Head of caudate nucleus (tissue), 42 donors: ENCODE results near the gene RPRML.
"Not testable (repeated sequence)": the region's sequence is repeated elsewhere in the genome, so short reads cannot be mapped to it uniquely, and the experiment has no call there.

Experiments used
- DNase-seq, 42 donors: peaks; one replicate each; pipeline versions ENCODE4 v3.0.0 to v3.0.0-alpha.2; 2020 to 2021; ENCODE audit warnings: mixed read lengths in 7 of 42
- intact Hi-C: fragments of 100-400 bp; cut with DNase I; formaldehyde crosslinking; loops from one replicate; pipeline ENCODE4 v1.15.0; 2022

The RPRML gene

GRCh38 chr17:46977750-46978488 lies 1.1 kb downstream of the RPRML start:
- intact Hi-C loops = no loop called here

DNA sequence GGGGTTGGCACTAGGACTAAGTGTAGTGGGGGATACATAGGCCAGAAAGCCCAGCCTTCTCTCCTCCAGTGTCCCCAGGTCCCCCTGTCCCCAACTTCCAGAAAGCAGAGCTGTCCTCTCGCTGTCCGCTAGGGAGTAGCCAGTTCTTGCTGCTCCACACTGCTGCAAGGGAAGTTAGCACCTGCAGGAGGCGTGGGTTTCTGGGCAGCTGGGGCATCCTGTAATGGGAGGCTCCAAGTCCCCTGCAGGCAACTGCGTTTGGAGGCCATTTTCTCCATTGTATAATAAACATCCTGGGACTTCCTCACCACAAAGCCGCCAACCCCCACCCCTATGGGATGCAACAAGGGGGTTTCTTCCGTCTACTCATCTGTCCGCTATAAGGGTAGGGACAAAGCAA lies 1.7 kb downstream of the RPRML start:
- intact Hi-C loops = no loop called here
- peak in 4 of 42 donors; percentile 10 to 51 (median 37) for DNase-seq

More at GRCh38 chr17:46977750-46978488, 1.1 kb downstream of the RPRML start:
- peak in 8 of 42 donors; percentile 9 to 63 (median 46) for DNase-seq

- peak in 3 of 42 donors; percentile 24 to 69 (median 44) for DNase-seq
- intact Hi-C loops = no loop called here
These were observed 2.3 kb downstream of the RPRML start for GRCh38 chr17:46976626-46977270.

DNA sequence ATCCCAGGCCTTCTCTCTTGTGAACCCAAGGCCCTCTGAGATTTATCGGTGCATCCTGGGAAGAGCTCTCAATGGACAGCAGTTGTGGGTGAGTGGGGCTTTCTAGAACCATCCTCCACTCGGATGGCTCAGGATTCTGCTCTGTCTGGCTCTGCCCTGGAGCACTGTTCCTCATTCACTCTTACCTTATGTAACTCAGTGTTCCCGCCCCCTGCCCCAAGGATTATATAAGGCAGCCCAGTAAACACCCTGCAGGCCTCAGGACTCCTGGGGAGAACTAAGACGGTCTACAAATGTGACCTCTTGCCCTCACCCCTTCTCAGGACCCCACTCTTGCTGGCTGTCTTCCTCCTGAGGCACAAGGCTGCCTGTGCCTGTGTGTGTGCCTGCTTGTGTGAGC lies 3.8 kb downstream of the RPRML start:
- intact Hi-C loops = no loop called here

DNA sequence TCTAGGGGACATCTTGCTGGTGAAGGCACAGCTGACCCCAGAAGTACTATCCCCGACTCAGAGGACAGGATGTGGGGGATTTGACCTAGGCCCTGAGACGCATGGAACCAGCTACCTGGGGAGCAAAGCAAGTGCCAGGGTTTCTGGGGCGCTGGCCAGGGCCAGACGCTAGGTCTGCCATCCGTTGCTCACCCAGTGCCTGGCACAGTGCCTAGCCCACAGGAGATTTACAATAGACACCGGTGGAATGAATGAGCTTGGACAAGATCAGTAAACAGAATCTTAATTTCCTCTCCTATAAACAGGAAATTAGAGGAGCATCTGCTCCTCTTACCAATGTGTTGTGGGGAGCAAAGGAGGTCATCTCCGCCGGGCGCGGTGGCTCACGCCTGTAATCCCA lies 5.0 kb downstream of the RPRML start:
- no peak for DNase-seq
- intact Hi-C loops = no loop called here

More for the DNA sequence above, 3.8 kb downstream of the RPRML start:
- peak in 18 of 42 donors; percentile 34 to 74 (median 57) for DNase-seq

DNA sequence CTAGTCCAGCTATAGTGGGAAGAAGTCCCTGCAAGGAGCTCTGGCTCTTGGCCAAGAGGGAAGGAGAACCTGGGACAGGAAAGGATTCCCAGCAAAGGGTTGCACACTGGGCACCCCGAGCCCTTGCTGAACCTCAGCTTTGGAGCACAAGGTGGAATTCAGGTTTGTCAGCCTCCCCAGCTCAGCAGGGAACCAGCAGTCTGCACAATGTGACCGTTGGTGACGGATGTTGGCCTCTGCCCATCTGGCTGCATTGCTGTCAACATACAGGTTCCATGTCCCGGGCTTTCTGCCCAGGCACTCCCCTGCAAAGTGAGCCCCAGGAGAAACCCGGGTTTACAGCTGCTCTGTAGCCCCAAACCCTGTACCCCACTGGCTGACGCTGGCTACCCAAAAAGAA lies 6.7 kb downstream of the RPRML start:
- peak in 1 of 42 donors; percentile 8 for DNase-seq
- intact Hi-C loops = no loop called here

- intact Hi-C loops = no loop called here
- DNase-seq = peak in 1 of 42 donors; percentile 6
These were observed 7.3 kb downstream of the RPRML start for GRCh38 chr17:46971647-46972300.

- intact Hi-C loops = no loop called here
- peak in 2 of 42 donors; percentile 4 to 15 for DNase-seq
These were observed 10.2 kb downstream of the RPRML start for GRCh38 chr17:46968896-46969295.

DNA sequence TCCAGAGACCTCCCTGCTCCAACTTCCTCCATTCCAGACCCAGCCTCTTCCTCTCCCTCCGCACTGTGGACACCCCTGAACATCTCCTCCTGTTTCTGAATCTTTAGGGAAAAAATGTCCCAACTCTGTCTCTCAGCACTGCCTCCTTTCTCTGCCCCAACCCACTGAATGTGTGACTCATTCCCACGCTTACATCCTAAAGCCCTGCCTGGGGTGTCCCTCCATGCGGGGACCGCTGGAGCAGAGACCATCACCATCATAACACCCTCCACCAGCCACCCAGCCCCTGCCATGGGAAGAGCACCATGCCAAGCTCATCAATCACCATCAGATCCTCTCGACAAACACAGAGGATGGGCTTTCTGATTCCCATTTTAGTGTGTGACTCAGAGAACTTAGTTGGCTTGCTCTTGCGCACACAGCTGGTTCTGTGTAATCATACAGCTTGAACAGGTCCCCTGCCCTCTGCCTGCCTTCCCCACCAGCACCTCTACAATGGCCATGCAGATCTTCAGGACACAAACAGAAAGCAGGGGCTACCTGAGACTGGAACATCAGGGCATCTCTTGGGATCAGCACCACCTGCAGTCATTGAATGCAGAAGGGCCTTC lies 10.7 kb downstream of the RPRML start:
- peak in 3 of 42 donors; percentile 12 to 51 (median 40) for DNase-seq
- intact Hi-C loops = no loop called here

- intact Hi-C loops = no loop called here
These were observed 14.5 kb downstream of the RPRML start for GRCh38 chr17:46964315-46965265.

DNA sequence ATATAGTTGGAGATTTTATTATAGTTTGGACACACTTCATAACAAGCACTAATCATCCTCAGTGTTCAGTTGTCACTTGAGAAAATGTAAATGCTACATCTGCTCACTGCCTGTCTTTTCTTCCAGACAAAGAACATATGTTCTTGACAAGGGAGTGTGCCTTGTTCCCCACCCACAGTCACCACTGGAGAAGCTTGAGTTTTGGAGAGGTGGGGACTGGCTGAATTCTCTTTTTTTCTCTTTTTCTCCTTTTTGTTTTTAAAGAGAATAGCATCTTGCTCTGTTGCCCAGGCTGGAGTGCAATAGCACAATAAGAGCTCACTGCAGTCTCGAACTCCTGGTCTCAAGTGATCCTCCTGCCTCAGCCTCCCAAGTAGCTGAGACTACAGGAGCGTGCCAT lies 15.5 kb downstream of the RPRML start:
- intact Hi-C loops = no loop called here
- peak in 7 of 42 donors; percentile 7 to 72 (median 32) for DNase-seq

More at GRCh38 chr17:46964315-46965265, 14.5 kb downstream of the RPRML start:
- peak in 4 of 42 donors; percentile 1 to 29 (median 9) for DNase-seq

- peak in 4 of 42 donors; percentile 0 to 8 (median 2) for DNase-seq
- intact Hi-C loops = no loop called here
These were observed 16.7 kb downstream of the RPRML start for GRCh38 chr17:46962374-46962790.

- DNase-seq = no peak
- intact Hi-C loops = no loop called here
These were observed 18.9 kb downstream of the RPRML start for GRCh38 chr17:46960152-46960551.

DNA sequence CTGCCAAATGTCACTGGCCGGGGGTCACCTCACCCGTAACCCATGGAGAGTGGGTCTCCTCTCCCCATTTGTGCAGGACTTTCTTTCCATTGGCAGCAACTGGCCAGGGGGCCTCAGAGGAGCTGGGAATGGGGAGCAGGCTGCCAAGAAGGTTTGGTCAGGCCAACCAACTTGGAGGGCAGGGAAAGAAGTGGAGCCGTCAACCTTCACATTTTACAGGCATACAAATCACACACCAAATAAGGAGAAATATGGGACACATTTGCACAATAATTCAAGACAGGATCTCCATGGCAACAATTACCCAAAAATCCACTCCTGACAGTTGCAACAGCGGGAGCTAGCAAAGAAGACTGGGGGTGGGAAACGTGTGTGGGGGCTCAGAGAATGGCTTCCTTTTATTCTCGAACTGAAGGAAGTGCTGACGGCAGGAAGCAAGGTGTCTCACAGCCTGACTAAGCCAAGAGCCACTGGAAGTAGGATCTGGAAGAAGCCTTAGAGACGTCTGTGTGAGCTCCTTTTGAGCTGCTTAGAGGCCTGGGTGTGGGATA lies 20.9 kb downstream of the RPRML start:
- DNase-seq = peak in 36 of 42 donors; percentile 25 to 93 (median 70)
- intact Hi-C loops = no loop called here

DNA sequence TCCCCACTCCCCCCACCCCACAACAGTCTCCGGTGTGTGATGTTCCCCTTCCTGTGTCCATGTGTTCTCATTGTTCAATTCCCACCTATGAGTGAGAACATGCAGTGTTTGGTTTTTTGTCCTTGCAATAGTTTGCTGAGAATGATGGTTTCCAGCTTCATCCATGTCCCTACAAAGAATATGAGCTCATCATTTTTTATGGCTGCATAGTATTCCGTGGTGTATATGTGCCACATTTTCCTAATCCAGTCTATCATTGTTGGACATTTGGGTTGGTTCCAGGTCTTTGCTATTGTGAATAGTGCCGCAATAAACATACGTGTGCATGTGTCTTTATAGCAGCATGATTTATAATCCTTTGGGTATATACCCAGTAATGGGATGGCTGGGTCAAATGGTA lies 25.9 kb downstream of the RPRML start:
- DNase-seq, intact Hi-C loops: not testable (repeated sequence)

DNA sequence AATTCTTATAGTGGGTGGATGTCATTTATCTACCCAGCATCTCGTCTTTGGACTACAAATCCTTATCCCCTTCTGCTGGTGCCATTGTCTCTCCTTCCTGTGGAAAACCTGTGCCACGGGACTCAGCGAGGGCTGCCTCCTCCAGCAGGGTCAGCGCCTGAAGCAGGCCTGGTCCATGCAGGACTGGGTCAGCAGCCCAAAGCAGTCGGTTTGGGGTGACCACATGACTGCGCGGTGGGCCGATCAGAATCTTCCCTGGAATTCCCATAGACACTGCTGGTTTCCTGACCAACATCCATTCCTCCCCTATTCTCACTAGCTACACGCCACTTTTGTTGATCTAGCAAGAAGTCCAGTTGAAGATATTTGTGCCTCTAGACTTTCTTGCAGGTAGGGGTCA lies 26.9 kb downstream of the RPRML start:
- no peak for DNase-seq
- intact Hi-C loops = no loop called here

DNA sequence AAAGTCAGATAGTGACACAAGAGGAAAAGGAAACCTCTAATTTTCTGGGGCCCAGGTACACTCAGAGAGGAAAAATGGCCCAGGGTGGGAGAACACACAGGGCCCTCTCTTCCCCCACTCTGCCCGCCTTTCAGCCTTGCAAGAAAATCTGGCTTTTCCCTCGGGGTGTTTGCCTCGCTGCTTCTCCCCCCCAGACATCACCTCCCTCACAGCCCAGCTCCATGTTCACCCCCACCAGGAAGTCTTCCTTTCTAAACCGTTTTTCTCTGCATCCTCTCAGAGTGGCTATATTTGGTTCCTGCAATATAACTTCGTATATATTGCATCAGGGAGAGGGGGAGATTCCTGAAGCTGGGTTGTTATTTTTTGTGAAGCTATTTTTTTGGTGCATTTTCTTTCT lies 27.3 kb downstream of the RPRML start:
- intact Hi-C loops = no loop called here
- DNase-seq = peak in 1 of 42 donors; percentile 33
